Measurements from ENCODE around the gene TOX2.
A peak's percentile ranks its signal among the peaks of the same experiment; 100 is the strongest.

Gene TOX2

DNA sequence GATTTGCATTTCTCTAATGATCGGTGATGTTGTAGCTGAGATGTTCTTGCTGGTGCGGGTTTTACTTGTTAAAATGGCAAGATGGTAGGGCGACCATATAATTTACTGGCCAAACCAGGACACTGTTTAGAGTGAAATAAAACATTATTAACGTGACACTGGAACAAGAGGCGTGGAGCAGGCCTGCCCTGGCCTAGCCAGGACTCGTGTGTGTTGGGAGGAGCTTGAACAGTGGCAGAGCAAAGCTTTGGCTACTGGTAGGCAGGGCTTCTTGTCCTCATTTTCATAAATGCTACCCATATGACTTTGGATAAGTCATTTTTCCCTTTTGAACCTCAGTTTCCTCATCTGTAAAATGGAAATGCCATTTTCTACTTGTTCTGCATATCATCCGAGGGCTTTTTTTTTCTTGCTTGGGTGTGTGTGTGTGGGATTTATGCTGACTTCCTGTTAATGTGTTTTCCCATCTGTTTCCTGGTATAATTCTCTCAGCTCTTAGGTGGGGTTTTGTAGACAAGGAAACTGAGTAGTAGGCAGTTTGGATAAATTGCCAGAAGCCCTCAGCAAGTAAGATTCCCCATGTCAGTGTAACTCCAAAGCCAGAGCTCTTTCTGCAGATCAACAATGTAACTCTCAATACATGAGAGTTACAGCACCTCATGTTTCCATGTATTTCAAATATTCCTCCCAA, 81.7 kb downstream of the TOX2 start:
- DNase-seq (ENCODE audit: low read depth, low spot score) = no peak

DNA sequence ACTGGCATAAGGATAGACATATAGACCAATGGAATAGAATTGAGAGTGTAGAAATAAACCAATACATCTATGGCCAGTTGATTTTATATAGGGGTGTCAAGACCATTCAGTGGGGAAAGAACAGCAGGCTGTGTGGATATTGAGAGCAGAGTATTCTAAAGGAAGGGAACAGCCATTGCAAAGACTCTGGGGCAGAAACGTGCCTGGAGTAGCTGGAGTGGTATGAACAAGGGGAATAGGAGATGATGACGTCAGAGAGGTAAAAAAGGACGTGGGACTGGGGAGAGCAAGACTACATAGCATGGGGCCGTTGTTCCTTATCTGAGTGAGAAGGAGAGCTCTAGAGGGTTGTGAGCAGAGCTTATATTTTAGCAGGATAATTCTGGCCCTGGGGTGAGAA, 85.2 kb downstream of the TOX2 start:
- no peak for DNase-seq (ENCODE audit: low read depth, low spot score)

DNA sequence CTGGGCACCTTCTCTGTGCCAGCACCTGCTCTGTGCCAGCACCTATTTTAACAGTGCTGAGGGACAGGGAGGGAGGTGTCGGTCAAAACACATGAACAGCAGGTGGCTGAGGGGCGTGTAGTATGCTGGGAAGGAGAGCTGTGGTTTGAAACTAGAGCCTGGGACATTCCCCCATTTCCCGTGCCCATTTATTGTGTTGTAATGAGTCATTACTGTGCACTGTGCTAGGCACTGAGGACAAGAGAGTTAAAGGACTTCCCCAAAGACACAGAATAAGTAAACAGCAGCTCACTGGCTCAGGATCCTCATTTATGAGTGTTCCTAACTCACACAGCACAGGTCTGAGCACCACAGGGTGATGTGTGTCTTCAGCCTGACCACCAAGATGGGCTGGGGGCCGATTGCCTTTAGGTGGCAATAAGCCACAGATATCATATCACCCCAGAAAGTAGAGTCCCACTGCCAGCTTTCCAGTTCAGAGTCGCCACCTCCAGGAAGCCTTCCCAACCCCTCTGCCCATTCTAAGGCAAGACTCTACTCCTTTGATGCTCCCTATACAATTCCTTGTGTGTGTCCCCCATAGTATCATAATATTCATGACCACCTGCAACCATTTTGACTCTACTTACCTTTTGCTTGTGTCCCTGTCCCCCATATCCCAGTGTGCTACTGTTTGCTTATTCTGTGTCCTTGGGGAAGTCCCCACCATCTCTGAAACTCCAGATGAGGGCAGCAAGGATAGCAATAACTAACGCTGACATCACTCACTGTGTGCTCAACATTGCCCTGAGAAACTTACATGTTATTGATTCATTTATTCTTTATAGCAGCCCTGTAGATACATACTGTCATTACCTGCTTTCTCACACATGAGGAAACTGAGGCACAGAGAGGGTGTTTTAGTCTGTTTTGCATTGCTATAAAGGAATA, 87.3 kb downstream of the TOX2 start:
- DNase-seq (ENCODE audit: low read depth, low spot score) = no peak

DNA sequence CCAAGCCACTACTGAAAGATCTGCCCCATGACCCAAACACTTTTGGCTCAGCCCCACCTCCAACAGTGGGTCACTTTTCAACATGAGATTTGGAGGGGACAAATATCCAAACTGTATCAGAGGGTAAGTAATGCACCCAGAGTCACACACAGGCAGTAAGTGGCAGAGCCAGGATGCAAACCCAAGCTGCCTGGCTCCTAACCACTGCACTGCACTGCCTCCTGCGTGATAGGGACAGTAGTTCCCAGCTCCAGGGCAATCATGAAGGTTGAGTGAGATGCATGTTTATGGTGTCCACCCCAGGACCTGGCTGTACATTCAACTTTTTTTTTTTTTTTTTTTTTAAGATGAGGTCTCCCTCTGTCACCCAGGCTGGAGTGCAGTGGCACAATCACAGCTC, 88.2 kb downstream of the TOX2 start:
- DNase-seq (ENCODE audit: low read depth, low spot score) = no peak

DNA sequence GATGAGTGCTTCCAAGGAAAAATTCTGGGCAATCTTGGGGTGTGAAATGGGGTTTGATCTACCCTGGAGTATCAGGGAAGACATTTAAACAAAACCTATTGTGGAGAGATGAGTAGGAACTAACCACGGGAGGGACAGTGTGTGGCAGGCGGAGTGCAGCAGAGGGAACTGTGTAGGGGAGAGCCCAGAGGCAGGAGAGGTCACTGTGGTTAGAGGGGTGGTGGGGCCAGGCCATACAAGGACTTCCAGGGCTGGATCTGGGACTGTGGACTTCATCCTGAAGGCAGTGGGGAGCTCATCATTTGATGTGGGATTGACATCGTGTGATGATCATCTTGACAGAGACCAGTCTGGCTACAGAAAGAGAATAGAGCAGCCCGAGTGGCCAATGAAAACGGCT, 89.0 kb downstream of the TOX2 start:
- no peak for DNase-seq (ENCODE audit: low read depth, low spot score)

DNA sequence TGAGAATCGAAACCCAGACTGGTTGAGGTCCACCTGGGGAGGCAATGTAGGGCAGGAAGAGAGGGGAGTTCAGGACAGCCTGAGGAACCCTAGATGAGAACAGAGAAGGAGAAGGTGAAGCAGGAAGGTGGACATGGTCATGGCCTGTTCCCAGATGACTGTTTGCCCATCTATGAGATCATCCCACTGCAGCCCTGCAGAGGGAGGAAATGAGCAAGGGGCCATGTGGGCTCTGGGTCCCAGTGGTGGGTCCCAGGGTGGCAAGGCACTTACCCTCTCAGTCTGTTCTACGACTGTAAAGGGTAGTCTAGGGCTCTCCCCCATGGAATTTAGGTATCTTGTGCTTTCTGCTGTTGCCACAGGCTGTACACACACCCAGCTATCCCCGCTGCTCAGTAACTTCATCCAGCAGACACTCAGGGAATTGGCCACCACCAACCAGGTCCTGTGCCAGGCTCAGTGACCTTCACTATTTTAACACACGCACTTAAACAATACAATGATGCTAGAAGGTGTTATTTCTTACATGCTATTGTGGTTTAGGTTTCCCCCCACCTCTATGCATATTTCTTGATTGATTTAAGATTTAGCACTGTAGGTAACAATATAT, 89.8 kb downstream of the TOX2 start:
- DNase-seq (ENCODE audit: low read depth, low spot score) = no peak

DNA sequence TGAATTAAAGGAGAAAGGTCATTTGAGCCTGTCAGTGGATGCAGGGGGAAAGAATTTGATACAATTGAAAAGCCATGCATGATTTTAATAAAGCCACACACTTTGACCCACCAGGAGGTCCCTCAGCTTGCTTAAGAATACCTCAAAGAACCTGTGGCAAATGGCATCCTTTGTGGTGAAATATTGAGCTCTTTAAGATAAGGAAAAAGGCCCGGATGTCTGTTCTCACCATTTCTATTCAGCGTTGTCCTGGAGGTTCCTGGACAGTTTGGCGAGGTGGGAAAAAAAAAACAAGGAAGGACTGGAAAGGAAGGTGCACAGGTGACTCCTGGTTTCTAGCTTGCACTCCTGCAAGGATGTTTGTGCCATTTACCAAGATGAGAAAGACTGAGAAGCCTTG, 91.0 kb downstream of the TOX2 start:
- no peak for DNase-seq (ENCODE audit: low read depth, low spot score)

DNA sequence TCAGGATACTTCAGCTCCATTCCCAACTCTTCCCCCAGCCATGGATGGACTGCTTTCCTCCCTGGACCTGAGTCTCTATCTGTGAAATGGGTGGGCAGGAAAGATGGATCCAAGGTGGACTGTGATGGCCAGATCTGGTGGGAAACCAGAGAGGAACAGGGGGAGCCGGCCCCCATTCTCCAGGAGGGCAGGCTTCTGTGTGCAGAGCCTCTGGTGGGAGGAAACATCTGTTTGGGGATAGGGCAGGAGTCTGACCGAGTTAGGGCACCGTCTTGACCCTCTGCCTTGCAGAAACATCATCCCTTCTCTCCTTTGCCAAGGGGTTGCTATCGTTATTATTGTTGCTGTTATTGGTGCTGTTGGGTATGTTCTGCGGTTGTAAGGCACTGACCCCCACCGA, 91.5 kb downstream of the TOX2 start:
- no peak for DNase-seq (ENCODE audit: low read depth, low spot score)

DNA sequence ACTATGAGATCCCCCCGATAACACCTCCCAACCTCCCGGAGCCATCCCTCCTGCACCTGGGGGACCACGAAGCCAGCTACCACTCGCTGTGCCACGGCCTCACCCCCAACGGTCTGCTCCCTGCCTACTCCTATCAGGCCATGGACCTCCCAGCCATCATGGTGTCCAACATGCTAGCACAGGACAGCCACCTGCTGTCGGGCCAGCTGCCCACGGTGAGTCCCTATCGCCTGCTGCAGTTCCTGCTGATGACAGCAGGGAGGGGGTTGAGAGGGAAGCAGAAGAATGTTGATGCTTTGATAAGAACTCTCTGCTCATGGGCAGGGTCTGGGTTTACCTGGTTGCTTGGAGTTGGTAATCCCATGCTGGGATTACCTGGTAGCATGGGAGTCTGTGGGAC, 91.9 kb downstream of the TOX2 start:
- DNase-seq (ENCODE audit: low read depth, low spot score) = peak; percentile 13

DNA sequence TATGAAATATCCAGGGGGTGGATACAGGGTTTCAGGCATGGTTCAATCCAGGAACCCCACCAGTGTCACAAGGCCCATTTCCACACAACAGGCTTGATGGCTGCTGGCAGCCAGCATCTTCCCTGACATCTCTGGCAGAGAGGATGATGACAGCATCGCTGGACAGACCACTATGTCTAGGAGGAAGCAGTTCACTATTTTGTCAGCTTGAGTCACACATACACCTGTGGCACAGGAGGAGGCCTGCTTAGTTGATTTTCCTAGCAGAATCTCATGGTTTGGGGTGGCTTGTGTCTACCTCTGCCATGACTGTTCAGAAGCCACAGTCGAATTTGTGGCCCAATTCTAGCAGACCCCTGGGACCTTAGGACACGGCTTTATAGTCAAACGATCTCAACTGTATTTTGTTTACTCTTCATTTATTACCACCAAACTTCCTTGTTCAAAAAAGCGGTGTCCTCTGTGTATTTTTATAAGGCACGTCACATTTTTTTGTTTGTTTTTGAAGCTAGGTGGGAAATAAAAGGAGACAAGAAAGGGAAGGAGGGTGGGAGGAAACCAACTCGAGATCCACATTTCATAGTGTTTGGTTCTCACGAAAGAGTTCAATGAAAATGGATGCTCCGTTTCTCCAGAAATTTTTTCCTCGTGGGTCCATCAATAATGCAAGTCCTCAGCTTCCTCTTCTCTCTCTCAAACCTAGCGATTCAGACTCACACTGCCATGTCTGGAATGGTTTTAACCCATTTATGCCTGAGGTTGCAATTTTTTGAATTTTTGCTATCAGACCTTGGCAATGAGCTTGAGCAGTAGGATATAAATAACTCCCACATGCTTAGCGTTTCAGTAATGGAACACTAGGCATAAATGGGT, 94.4 kb downstream of the TOX2 start:
- DNase-seq (ENCODE audit: low read depth, low spot score) = no peak

DNA sequence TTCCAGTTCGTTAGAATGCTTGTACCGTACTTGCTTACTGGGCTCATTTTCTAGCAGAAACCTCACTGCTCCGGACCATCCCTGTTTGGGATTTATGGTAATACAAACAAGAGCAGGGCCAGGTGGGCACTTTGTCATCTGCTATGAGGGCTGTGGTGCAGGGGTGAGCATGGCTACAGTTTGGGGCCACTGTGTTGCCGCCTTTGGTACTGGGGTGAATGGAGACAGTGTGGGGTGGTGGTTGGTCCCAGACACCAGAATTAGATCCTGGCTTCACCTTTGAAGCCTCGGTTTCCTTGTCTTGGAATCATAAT, 95.0 kb downstream of the TOX2 start:
- DNase-seq (ENCODE audit: low read depth, low spot score) = no peak

DNA sequence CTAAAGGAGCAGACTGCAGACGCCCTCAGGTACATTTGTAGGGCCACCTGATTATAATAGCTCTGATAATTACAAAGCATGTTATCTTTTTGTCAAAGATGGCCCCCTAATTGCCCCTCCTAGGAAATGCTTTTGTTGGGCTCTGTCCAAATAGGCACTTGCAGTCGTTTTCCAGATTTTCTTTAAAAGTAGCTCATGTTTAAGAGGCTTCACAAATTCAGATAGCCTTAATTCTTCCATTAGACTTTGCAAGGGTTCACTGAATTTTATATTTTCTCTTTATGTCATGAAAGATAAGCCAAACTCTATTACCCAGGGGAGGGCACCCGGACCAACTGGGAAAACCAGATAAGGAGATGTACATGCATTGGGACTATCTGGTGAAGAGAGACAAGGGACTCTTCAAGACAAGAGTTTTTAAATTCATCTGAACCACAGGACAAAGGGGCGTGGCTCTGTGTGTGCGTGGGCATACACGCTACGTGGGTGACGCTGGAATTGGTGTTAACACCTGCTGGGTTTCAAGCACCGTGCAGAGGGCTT, 95.6 kb downstream of the TOX2 start:
- no peak for DNase-seq (ENCODE audit: low read depth, low spot score)

DNA sequence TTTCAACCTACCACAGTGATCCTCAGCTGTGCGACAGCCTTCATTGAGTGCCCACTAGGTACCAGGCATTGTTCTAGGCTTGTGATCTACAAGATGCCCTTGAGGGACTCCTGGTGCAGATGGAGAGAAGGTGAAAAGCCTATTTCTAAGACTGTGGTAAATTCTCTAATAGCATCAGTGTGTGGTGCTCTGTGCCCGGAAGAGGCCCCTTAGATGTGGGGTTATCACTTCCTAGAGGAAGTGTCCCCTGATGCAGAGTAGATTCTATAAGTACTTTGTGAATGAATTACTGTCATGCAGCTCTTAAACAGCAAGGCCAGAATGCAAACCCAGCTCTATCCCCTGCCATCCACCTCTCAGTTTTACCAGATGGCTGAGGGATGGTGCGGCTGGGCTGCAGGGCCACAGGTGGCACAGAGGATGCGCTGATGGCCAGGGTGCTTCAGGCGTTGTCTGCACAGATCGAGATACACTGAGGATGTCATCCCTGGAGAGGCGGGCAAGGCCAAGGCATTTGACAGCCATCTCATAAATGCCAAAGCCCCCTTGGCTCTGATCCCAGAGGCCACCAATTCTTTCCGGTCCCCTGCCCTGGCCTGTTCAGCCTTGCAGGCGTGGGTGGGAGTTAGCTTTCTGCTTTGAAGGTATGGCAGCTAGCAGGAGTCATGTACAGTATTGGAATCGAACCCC, 96.7 kb downstream of the TOX2 start:
- no peak for DNase-seq (ENCODE audit: low read depth, low spot score)

DNA sequence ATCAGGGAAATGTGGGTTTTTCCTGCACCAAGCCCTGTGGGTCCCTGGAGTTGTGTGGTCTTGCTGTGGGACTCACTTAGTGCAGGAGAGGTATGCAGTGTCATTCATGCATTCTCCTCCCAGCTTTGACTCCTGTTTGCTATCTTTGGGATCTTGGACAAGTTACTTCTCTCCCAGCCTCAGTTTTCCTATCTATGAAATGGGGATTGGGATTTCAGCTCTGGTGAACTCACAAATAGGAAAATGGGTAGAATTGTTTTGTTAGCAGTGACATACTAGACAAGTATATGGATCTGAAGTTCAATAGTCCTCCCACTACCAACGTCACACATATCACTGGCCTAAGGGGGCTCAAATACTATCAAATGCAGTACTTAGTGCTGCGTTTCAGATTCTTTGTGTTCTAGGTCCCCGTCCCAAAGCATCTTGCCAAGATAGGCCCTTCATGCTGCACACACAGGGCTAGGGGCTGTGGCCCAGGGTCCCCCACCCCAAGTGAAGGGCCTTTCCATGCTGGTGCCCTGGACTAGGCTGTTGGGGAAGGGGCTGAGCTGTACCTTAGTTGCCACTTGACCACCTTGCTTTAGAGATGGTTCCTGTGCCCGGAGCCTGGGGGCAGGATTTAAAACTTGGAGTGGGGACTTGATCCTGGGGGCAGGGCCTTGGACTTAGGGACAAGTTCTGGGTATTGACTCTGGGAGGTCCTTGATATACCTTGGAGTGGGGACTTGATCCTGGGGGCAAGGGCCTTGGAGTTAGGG, 98.0 kb downstream of the TOX2 start:
- DNase-seq (ENCODE audit: low read depth, low spot score) = no peak

DNA sequence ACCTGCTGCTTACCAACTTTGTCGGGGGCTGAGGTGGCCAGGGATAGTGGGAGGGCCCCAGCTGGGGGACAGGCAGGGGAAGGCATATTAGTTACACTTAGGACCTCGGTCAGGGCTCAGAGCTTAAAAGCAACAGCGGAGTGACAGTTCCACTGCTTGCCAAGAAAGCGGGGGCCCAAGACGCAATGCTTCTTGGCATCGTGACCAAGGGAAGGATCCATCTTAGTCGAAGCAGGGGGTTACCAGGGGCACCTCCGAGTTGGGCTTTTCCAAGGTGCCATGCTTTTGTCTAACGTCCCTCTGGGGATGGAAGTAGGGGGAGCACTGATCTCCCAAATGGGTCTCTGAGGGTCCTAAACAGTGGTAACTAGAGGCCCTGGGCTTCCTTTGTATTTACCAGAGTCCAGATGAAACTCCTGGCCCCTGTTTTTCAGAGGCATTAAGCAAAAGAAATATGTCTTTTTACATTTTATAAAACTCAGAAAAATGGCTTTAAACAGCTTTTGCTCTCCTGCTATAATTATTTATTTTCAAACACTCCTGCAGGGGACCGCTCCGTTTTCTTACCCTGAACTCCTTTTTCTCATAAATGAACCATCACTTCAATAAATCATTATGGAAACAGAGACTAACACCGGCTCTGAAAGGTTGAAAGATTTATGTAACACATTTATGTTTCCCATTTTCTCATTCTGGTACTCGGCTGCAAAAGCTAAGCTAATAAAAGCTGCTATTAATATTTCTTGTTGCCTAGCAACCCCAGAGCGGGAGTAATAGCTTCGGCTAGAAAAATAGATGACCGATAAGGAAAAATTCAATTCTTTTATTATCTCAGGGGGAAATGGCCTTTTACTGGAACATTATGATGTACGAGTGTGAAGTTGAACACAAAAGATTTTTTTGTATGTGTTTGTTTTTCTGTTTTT, 100.4 kb downstream of the TOX2 start:
- DNase-seq (ENCODE audit: low read depth, low spot score) = no peak

DNA sequence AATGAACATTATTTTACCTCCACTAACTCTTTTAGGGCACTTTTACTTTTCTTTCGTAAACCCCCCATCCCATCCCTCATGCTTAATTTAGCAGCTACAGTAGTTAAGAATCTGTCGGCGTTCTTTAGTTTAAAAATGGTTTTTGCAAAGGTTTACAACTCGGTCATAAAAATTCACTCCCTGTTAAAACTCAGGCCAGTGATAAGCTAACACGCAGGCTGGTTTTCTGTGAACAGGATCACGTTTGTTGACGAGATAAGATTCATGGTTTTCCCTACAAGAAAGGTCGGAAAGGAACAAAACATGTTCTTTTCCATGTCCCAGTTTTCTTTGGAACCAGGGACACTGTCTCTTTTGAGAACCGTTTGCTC, 101.1 kb downstream of the TOX2 start:
- DNase-seq (ENCODE audit: low read depth, low spot score) = no peak

DNA sequence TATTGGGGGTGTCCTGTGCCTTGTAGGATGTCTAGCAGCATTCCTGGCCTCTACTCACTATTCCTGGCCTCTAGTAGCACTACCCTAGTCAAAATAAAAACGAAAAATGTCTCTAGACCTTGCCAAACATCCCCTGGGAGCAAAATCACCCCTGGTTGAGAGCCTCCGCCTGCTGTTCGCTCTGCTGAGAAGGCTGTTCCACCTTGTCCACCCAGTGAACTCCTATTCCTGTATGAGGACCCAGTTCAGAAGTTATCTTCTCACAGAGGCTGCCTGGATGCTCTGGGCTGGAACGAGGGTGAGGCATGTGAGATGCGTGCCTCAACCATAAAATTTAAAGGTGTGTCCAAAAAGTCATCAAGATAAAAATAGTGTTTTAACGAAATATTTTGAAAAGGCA, 101.9 kb downstream of the TOX2 start:
- DNase-seq (ENCODE audit: low read depth, low spot score) = no peak

DNA sequence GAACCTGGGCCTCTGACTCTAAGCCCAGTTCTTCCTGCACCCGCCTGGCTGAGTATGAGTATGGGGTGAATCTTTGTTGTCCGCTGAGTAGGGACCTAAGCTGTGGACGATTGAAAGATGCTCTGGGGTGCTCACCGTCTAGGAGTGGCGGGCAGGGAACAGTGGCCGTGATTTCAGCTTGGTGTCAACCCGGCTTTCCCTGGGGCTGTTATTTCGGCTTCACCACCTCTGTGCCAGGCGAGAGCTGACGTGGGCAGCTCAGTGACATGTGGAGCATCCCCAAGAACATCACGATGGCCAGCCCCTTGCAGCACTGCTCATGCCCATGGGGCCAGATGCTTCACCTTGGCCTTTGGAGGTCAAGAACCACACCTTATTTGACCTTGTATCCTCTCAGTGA, 102.6 kb downstream of the TOX2 start:
- DNase-seq (ENCODE audit: low read depth, low spot score) = no peak

DNA sequence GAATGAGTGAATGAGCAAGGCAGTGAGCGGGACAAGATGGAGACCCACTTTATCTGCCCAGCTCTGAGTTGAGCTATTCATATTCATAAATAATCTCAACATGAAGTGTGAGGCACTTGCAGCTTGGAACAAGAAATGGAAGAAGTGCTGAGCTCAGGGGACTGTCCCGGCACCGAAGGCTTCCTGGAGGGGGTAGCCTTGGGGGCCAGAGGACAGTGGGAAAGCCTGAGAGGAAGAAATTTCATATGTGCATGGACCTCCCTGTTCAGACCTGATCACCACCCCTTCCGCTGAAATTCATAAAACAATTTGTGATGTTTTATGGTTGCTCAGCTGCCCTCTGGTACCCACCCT, 103.2 kb downstream of the TOX2 start:
- DNase-seq (ENCODE audit: low read depth, low spot score) = no peak
